HG03039 (cell line): Measurements from ENCODE around the gene PEX11G.
A peak's percentile ranks its signal among the peaks of the same experiment; 100 is the strongest.

Experiments
- ATAC-seq: cut with Tn5 transposase; IDR thresholded peaks from one replicate; pipeline ENCODE4 v1.9.1; 2021; ENCODE audit warnings: mild to moderate bottlenecking, moderate library complexity; ENCODE audit not compliant: unreplicated experiment

PEX11G gene

GRCh38 chr19:7522072-7522922 lies 33.5 kb upstream of the PEX11G start, which contains the start of gene MCOLN1:
Gene MCOLN1, plus strand, starts transcription at chr19:7522624. Its CDS starts 127 bp downstream, at chr19:7522751.
- ATAC-seq = peak; percentile 78

- ATAC-seq = no peak
Observed at GRCh38 chr19:7521551-7522071, 32.8 kb upstream of the PEX11G start.

- no peak for ATAC-seq
Observed at GRCh38 chr19:7520131-7521051, 31.6 kb upstream of the PEX11G start.

- ATAC-seq = no peak
Observed at GRCh38 chr19:7519361-7520130, 30.7 kb upstream of the PEX11G start.

- ATAC-seq = no peak
Observed at GRCh38 chr19:7516878-7517277, 28.0 kb upstream of the PEX11G start.

GRCh38 chr19:7516333-7516732 lies 27.5 kb upstream of the PEX11G start:
- no peak for ATAC-seq

- ATAC-seq = no peak
Observed at GRCh38 chr19:7515645-7516151, 26.9 kb upstream of the PEX11G start, which contains the start of gene ZNF358. Gene ZNF358, plus strand, starts transcription at chr19:7516103. Its CDS starts 3,140 bp downstream, at chr19:7519243.

- ATAC-seq = no peak
Observed at GRCh38 chr19:7515110-7515644, 26.3 kb upstream of the PEX11G start.

- no peak for ATAC-seq
Observed at GRCh38 chr19:7513809-7514642, 25.2 kb upstream of the PEX11G start.

GRCh38 chr19:7512400-7512851 lies 23.6 kb upstream of the PEX11G start:
- no peak for ATAC-seq

- no peak for ATAC-seq
Observed at GRCh38 chr19:7509625-7510024, 20.8 kb upstream of the PEX11G start.

- no peak for ATAC-seq
Observed at GRCh38 chr19:7507884-7508283, 19.0 kb upstream of the PEX11G start.

GRCh38 chr19:7506385-7507328 lies 17.8 kb upstream of the PEX11G start:
- ATAC-seq = no peak

- no peak for ATAC-seq
Observed at GRCh38 chr19:7505682-7506384, 17.0 kb upstream of the PEX11G start.

- ATAC-seq = no peak
Observed at GRCh38 chr19:7505288-7505681, 16.4 kb upstream of the PEX11G start.

- ATAC-seq = no peak
Observed at GRCh38 chr19:7504684-7505083, 15.8 kb upstream of the PEX11G start.

- no peak for ATAC-seq
Observed at GRCh38 chr19:7502552-7502951, 13.7 kb upstream of the PEX11G start.
